Liver (tissue), 9 donors: ENCODE results near the gene CHKA. TPM values are rescaled to one million over a fixed set of nuclear protein-coding genes. Genes with fewer than 3 reads are reported as not detected.

ENCODE experiments used
- DNase-seq: peaks from one replicate; pipeline ENCODE4 v3.0.0-alpha.2; 2017; ENCODE audit warnings: low spot score
- H3K27ac ChIP-seq, 2 donors: one replicate each; pipeline ENCODE4 v1.7.0; 2013; ENCODE audit warnings: inconsistent platforms in 2 of 2, low read length in 2 of 2, control low read depth in 1 of 2, low read depth in 1 of 2, mild to moderate bottlenecking in 1 of 2
- H3K27me3 ChIP-seq, 4 donors: one replicate each; pipeline versions ENCODE4 v1.6.1 to v1.7.0; 2013; ENCODE audit warnings: low read length in 3 of 4, inconsistent platforms in 1 of 4, mild to moderate bottlenecking in 1 of 4, moderate library complexity in 1 of 4; ENCODE audit not compliant: control insufficient read depth in 4 of 4, insufficient read depth in 4 of 4
- H3K36me3 ChIP-seq, 4 donors: one replicate each; pipeline versions ENCODE4 v1.6.1 to v1.7.0; 2013; ENCODE audit warnings: low read length in 3 of 4, mild to moderate bottlenecking in 3 of 4, low read depth in 1 of 4, moderate library complexity in 1 of 4; ENCODE audit not compliant: control insufficient read depth in 4 of 4, insufficient read depth in 3 of 4
- H3K4me1 ChIP-seq, 4 donors: one replicate each; pipeline versions ENCODE4 v1.6.1 to v1.7.0; 2013; ENCODE audit warnings: low read length in 3 of 4, mild to moderate bottlenecking in 3 of 4, moderate library complexity in 1 of 4; ENCODE audit not compliant: control insufficient read depth in 4 of 4, insufficient read depth in 4 of 4
- H3K4me3 ChIP-seq, 3 donors: one replicate each; pipeline versions ENCODE4 v1.6.1 to v1.7.0; 2013; ENCODE audit warnings: low read length in 3 of 3, control low read depth in 1 of 3, low read depth in 1 of 3, mild to moderate bottlenecking in 1 of 3
- H3K9ac ChIP-seq, 2 donors: one replicate each; pipeline ENCODE4 v1.7.0; 2013; ENCODE audit warnings: low read length in 2 of 2, mild to moderate bottlenecking in 2 of 2, moderate library complexity in 2 of 2, control low read depth in 1 of 2, low read depth in 1 of 2
- H3K9me3 ChIP-seq, 4 donors: one replicate each; pipeline versions ENCODE4 v1.6.1 to v1.7.0; 2013; ENCODE audit warnings: low read length in 3 of 4; ENCODE audit not compliant: control insufficient read depth in 4 of 4
- CTCF ChIP-seq: fragments of 150-350 bp; IDR thresholded peaks from 2 replicates; pipeline ENCODE4 v1.5.1; 2017; ENCODE audit warnings: improper control_type of control experiment, low read depth, low read length; ENCODE audit not compliant: missing input control
- EGR1 ChIP-seq, 2 donors: IDR thresholded peaks; 2 replicates each; pipeline ENCODE4 v1.6.1; 2016 to 2018; ENCODE audit warnings: antibody characterized with exemption in 2 of 2, low read depth in 2 of 2
- FOXA1 ChIP-seq: IDR thresholded peaks from 2 replicates; pipeline ENCODE4 v1.6.1; 2016; ENCODE audit warnings: antibody characterized with exemption
- FOXA2 ChIP-seq: IDR thresholded peaks from 2 replicates; pipeline ENCODE4 v1.6.1; 2016; ENCODE audit warnings: antibody characterized with exemption
- GABPA ChIP-seq, 2 donors: IDR thresholded peaks in 1 of 2; conservative IDR thresholded peaks in 1 of 2; 2 replicates each; pipeline ENCODE4 v1.6.1; 2016; ENCODE audit warnings: antibody characterized with exemption in 2 of 2, mild to moderate bottlenecking in 1 of 2, moderate library complexity in 1 of 2
- HNF4A ChIP-seq, 2 donors: conservative IDR thresholded peaks; 2 replicates each; pipeline ENCODE4 v1.6.1; 2016; ENCODE audit warnings: antibody characterized with exemption in 2 of 2, mild to moderate bottlenecking in 2 of 2
- HNF4G ChIP-seq: IDR thresholded peaks from 2 replicates; pipeline ENCODE4 v1.6.1; 2016; ENCODE audit warnings: antibody characterized with exemption
- JUND ChIP-seq, 2 donors: IDR thresholded peaks; 2 replicates each; pipeline ENCODE4 v1.6.1; 2016; ENCODE audit warnings: antibody characterized with exemption in 2 of 2
- MAX ChIP-seq: IDR thresholded peaks from 2 replicates; pipeline ENCODE4 v1.6.1; 2016; ENCODE audit warnings: antibody characterized with exemption
- NR2F2 ChIP-seq: IDR thresholded peaks from 2 replicates; pipeline ENCODE4 v1.6.1; 2016; ENCODE audit warnings: antibody characterized with exemption
- RAD21 ChIP-seq, 2 donors: IDR thresholded peaks; 2 replicates each; pipeline ENCODE4 v1.6.1; 2016; ENCODE audit warnings: antibody characterized with exemption in 2 of 2, mild to moderate bottlenecking in 2 of 2
- RXRA ChIP-seq, 2 donors: IDR thresholded peaks; 2 replicates each; pipeline ENCODE4 v1.6.1; 2017 to 2018; ENCODE audit warnings: antibody characterized with exemption in 2 of 2, mild to moderate bottlenecking in 1 of 2
- SP1 ChIP-seq: IDR thresholded peaks from 2 replicates; pipeline ENCODE4 v1.6.1; 2018; ENCODE audit warnings: antibody characterized with exemption, mild to moderate bottlenecking
- TAF1 ChIP-seq: conservative IDR thresholded peaks from 2 replicates; pipeline ENCODE4 v1.6.1; 2016; ENCODE audit warnings: antibody characterized with exemption, mild to moderate bottlenecking
- YY1 ChIP-seq: IDR thresholded peaks from 2 replicates; pipeline ENCODE4 v1.6.1; 2016; ENCODE audit warnings: antibody characterized with exemption, mild to moderate bottlenecking
- ZBTB33 ChIP-seq: IDR thresholded peaks from 2 replicates; pipeline ENCODE4 v1.6.1; 2016; ENCODE audit warnings: antibody characterized with exemption
- WGBS: extraction: QIAGEN DNeasy Blood & Tissue Kit; methylation state at CpG from one replicate; pipeline ENCODE4 v1.1.7; 2013; 5-methylcytosine and 5-hydroxymethylcytosine counted together
- polyA plus RNA-seq, 2 donors: library from polyadenylated mRNA; stranded (reverse) in 1 of 2; unstranded in 1 of 2; fragments of 200-250 nt in 1 of 2; fragments of >200 nt in 1 of 2; fragmentation: Nextera tagmentation in 1 of 2; extraction: Ambion mirVana in 1 of 2; gene quantifications; one replicate each; pipeline versions ENCODE4 v1.2.1 to v1.2.3, GENCODE V29; 2013 to 2015
- total RNA-seq, 2 donors: library from RNA; depleted of rRNA; stranded (reverse); fragments of >200 nt; gene quantifications; one replicate each; pipeline ENCODE4 v1.2.3, GENCODE V29; 2014
- TF ChIP-seq, protein P1 (sequence below): IDR thresholded peaks from 2 replicates; pipeline ENCODE4 v1.6.1; 2016; ENCODE audit warnings: antibody characterized with exemption
- TF ChIP-seq, protein P2 (sequence below): IDR thresholded peaks from 2 replicates; pipeline ENCODE4 v1.6.1; 2016; ENCODE audit warnings: antibody characterized with exemption, mild to moderate bottlenecking
- donor health status: healthy.
- donor health status: healthy.
- donor health status: healthy.
- donor health status: healthy.
- donor health status: healthy.

The CHKA gene
- total and polyA plus RNA-seq, 4 donors, result 11.4 to 41.9 (median 17.3) TPM

GRCh38 chr11:68140496-68141245 lies 19.5 kb upstream of the CHKA start:
- H3K36me3 ChIP-seq, result no peaks in the 10 kb centered on the region
- 87% methylated on average over 9 of the region's 9 CpGs for WGBS
- H3K27ac ChIP-seq, result no peak overlapping the region
- TF ChIP-seq ZBTB33 (no peak), FOXA1 (no peak), NR2F2 (no peak), HNF4A (conservative IDR thresholded peaks at IDR 0.05) (no peak), CTCF (no peak), EGR1 (IDR thresholded peaks at IDR 0.05; ENCODE audit: low read depth in 2 of 2) (no peak), GABPA (IDR thresholded peaks at IDR 0.05 in 1 of 2, conservative IDR thresholded peaks at IDR 0.05 in 1 of 2) (no peak), HNF4G (no peak), YY1 (no peak), MAX (no peak), JUND (IDR thresholded peaks at IDR 0.05) (no peak), RXRA (IDR thresholded peaks at IDR 0.05) (no peak), RAD21 (IDR thresholded peaks at IDR 0.05) (no peak), FOXA2 (no peak), TAF1 (no peak), SP1 (no peak)
- TF ChIP-seq, protein P1, sequence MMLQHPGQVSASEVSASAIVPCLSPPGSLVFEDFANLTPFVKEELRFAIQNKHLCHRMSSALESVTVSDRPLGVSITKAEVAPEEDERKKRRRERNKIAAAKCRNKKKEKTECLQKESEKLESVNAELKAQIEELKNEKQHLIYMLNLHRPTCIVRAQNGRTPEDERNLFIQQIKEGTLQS, result no peak
- TF ChIP-seq, protein P2, sequence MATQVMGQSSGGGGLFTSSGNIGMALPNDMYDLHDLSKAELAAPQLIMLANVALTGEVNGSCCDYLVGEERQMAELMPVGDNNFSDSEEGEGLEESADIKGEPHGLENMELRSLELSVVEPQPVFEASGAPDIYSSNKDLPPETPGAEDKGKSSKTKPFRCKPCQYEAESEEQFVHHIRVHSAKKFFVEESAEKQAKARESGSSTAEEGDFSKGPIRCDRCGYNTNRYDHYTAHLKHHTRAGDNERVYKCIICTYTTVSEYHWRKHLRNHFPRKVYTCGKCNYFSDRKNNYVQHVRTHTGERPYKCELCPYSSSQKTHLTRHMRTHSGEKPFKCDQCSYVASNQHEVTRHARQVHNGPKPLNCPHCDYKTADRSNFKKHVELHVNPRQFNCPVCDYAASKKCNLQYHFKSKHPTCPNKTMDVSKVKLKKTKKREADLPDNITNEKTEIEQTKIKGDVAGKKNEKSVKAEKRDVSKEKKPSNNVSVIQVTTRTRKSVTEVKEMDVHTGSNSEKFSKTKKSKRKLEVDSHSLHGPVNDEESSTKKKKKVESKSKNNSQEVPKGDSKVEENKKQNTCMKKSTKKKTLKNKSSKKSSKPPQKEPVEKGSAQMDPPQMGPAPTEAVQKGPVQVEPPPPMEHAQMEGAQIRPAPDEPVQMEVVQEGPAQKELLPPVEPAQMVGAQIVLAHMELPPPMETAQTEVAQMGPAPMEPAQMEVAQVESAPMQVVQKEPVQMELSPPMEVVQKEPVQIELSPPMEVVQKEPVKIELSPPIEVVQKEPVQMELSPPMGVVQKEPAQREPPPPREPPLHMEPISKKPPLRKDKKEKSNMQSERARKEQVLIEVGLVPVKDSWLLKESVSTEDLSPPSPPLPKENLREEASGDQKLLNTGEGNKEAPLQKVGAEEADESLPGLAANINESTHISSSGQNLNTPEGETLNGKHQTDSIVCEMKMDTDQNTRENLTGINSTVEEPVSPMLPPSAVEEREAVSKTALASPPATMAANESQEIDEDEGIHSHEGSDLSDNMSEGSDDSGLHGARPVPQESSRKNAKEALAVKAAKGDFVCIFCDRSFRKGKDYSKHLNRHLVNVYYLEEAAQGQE, result no peak
- H3K9ac ChIP-seq, result no peak overlapping the region
- no peak overlapping the region for H3K4me3 ChIP-seq
- peaks cover 21 to 41% (median 32%) of the 10 kb centered on the region in 4 donors for H3K4me1 ChIP-seq
- no peak for DNase-seq
- no peaks in the 10 kb centered on the region for H3K27me3 ChIP-seq
- H3K9me3 ChIP-seq, result no peaks in the 10 kb centered on the region
